ENCODE results near the gene MFSD11. TPM values are rescaled to one million over a fixed set of nuclear protein-coding genes. Genes with fewer than 3 reads are reported as not detected.
A peak's percentile ranks its signal among the peaks of the same experiment; 100 is the strongest.
"Not testable (repeated sequence)": the region's sequence is repeated elsewhere in the genome, so short reads cannot be mapped to it uniquely, and the experiment has no call there.

Gene MFSD11
- polyA plus RNA-seq, 12 donors = 18.5 to 50.7 (median 38.0) TPM; not detected in 1

- DNase-seq = no peak
Observed at GRCh38 chr17:76725580-76726230, 12.2 kb upstream of the MFSD11 start.

- peak; percentile 97 for DNase-seq
Observed at GRCh38 chr17:76726231-76726775, 11.6 kb upstream of the MFSD11 start, which contains the start of gene JMJD6. Gene JMJD6 (minus strand): TSS chr17:76726606. CDS start chr17:76726475, 131 bp downstream.

GRCh38 chr17:76726776-76727718 lies 10.9 kb upstream of the MFSD11 start, which contains the start of gene METTL23:
Gene METTL23 (plus strand): TSS chr17:76726839. CDS start chr17:76729711, 2,872 bp downstream.
- DNase-seq = peak; percentile 83

GRCh38 chr17:76727745-76728456 lies 10.0 kb upstream of the MFSD11 start:
- DNase-seq = no peak

- DNase-seq = not testable (repeated sequence)
Observed at GRCh38 chr17:76731800-76732733, 5.9 kb upstream of the MFSD11 start.

GRCh38 chr17:76732734-76733617 lies 4.9 kb upstream of the MFSD11 start:
- DNase-seq = no peak

- DNase-seq = no peak
Observed at GRCh38 chr17:76733618-76733957, 4.3 kb upstream of the MFSD11 start.

GRCh38 chr17:76734080-76734840 lies 3.7 kb upstream of the MFSD11 start:
- DNase-seq = no peak

GRCh38 chr17:76735006-76735405 lies 2.9 kb upstream of the MFSD11 start:
- no peak for DNase-seq

GRCh38 chr17:76735586-76736348 lies 2.2 kb upstream of the MFSD11 start:
- no peak for DNase-seq

GRCh38 chr17:76736349-76737081 lies 1.4 kb upstream of the MFSD11 start:
- peak; percentile 76 for DNase-seq

GRCh38 chr17:76737082-76737675 lies 740 bp upstream of the MFSD11 start, which contains the start of gene SRSF2:
Gene SRSF2 (minus strand): TSS chr17:76737331. CDS start chr17:76737160, 171 bp downstream.
- DNase-seq = peak; percentile 98

GRCh38 chr17:76738468-76738850 lies 540 bp downstream of the MFSD11 start:
- DNase-seq = peak; percentile 28

- not testable (repeated sequence) for DNase-seq
Observed at GRCh38 chr17:76739568-76740115, 1.7 kb downstream of the MFSD11 start.

- DNase-seq = peak; percentile 37
Observed at GRCh38 chr17:76740329-76741118, 2.6 kb downstream of the MFSD11 start.

- DNase-seq = no peak
Observed at GRCh38 chr17:76742958-76743357, 5.0 kb downstream of the MFSD11 start.

Data from muscle of arm (tissue), 12 donors.